WTC11 (cell line): ENCODE data around the gene ATP5MC2. TPM values are rescaled to one million over a fixed set of nuclear protein-coding genes. Genes with fewer than 3 reads are reported as not detected.
A peak's percentile ranks its signal among the peaks of the same experiment; 100 is the strongest.

Source experiments
- ATF2 ChIP-seq: sonication (generic); formaldehyde crosslinking; IDR thresholded peaks from 2 replicates; pipeline ENCODE4 v1.8.1; 2022; ENCODE audit warnings: low read depth, missing genetic modification reagents, borderline replicate concordance
- CBFB ChIP-seq: sonication (generic); formaldehyde crosslinking; IDR thresholded peaks from 2 replicates; pipeline ENCODE4 v1.8.1; 2022; ENCODE audit warnings: mild to moderate bottlenecking, low read depth, missing genetic modification reagents
- CTCF ChIP-seq: fragments of 200-600 bp; IDR thresholded peaks from 2 replicates; pipeline ENCODE4 v1.8.0; 2022; ENCODE audit warnings: antibody characterized with exemption
- E2F1 ChIP-seq: sonication (generic); formaldehyde crosslinking; IDR thresholded peaks from 2 replicates; pipeline ENCODE4 v1.8.0; 2022; ENCODE audit warnings: mild to moderate bottlenecking, missing genetic modification reagents
- E2F4 ChIP-seq: sonication (generic); formaldehyde crosslinking; IDR thresholded peaks from 2 replicates; pipeline ENCODE4 v1.8.1; 2022; ENCODE audit warnings: low read depth, mild to moderate bottlenecking, moderate library complexity, missing genetic modification reagents, borderline replicate concordance
- E2F5 ChIP-seq: sonication (generic); formaldehyde crosslinking; IDR thresholded peaks from 2 replicates; pipeline ENCODE4 v1.8.1; 2022; ENCODE audit warnings: mild to moderate bottlenecking, moderate library complexity, missing genetic modification reagents
- ELF4 ChIP-seq: sonication (generic); formaldehyde crosslinking; IDR thresholded peaks from 2 replicates; pipeline ENCODE4 v1.8.1; 2022; ENCODE audit warnings: low read depth, mild to moderate bottlenecking, moderate library complexity, missing genetic modification reagents
- EMX1 ChIP-seq: fragments of 250-450 bp; sonication (Bioruptor Pico); IDR thresholded peaks from 2 replicates; pipeline ENCODE4 v1.8.0; 2021; ENCODE audit warnings: mild to moderate bottlenecking
- ETV6 ChIP-seq: sonication (generic); formaldehyde crosslinking; IDR thresholded peaks from 2 replicates; pipeline ENCODE4 v1.8.1; 2022; ENCODE audit warnings: mild to moderate bottlenecking, missing genetic modification reagents
- FOXP4 ChIP-seq: sonication (generic); formaldehyde crosslinking; IDR thresholded peaks from 2 replicates; pipeline ENCODE4 v1.8.0; 2022; ENCODE audit warnings: mild to moderate bottlenecking, missing genetic modification reagents
- IRF1 ChIP-seq: sonication (generic); formaldehyde crosslinking; IDR thresholded peaks from 2 replicates; pipeline ENCODE4 v1.8.0; 2023; ENCODE audit warnings: missing genetic modification reagents
- NFE2L1 ChIP-seq: sonication (generic); formaldehyde crosslinking; IDR thresholded peaks from 2 replicates; pipeline ENCODE4 v1.8.1; 2023; ENCODE audit warnings: missing genetic modification reagents
- NFYB ChIP-seq: sonication (generic); formaldehyde crosslinking; conservative IDR thresholded peaks from 2 replicates; pipeline ENCODE4 v1.8.0; 2022; ENCODE audit warnings: low read depth, missing genetic modification reagents
- NR1H2 ChIP-seq: sonication (generic); formaldehyde crosslinking; IDR thresholded peaks from 2 replicates; pipeline ENCODE4 v1.9.0; 2021; ENCODE audit warnings: mild to moderate bottlenecking, moderate library complexity, missing genetic modification reagents
- NR2C2 ChIP-seq: sonication (generic); formaldehyde crosslinking; IDR thresholded peaks from 2 replicates; pipeline ENCODE4 v1.8.0; 2022; ENCODE audit warnings: mild to moderate bottlenecking, missing genetic modification reagents
- NR3C1 ChIP-seq: sonication (generic); formaldehyde crosslinking; conservative IDR thresholded peaks from 2 replicates; pipeline ENCODE4 v1.8.1; 2023; ENCODE audit warnings: low read depth, mild to moderate bottlenecking, missing genetic modification reagents
- PRRX2 ChIP-seq: fragments of 250-450 bp; sonication (Bioruptor Pico); IDR thresholded peaks from 2 replicates; pipeline ENCODE4 v1.8.0; 2021; ENCODE audit warnings: mild to moderate bottlenecking
- RORB ChIP-seq: fragments of 250-450 bp; sonication (Bioruptor Pico); IDR thresholded peaks from 2 replicates; pipeline ENCODE4 v1.9.0; 2021; ENCODE audit warnings: mild to moderate bottlenecking
- TP53 ChIP-seq: sonication (generic); formaldehyde crosslinking; IDR thresholded peaks from 2 replicates; pipeline ENCODE4 v1.8.1; 2023; ENCODE audit warnings: mild to moderate bottlenecking, missing genetic modification reagents
- USF2 ChIP-seq: sonication (generic); formaldehyde crosslinking; IDR thresholded peaks from 2 replicates; pipeline ENCODE4 v1.8.1; 2023; ENCODE audit warnings: mild to moderate bottlenecking, missing genetic modification reagents, moderate library complexity
- ZBTB43 ChIP-seq: sonication (generic); formaldehyde crosslinking; IDR thresholded peaks from 2 replicates; pipeline ENCODE4 v1.8.1; 2023; ENCODE audit warnings: mild to moderate bottlenecking, missing genetic modification reagents
- ZMAT4 ChIP-seq: fragments of 250-450 bp; sonication (Bioruptor Pico); IDR thresholded peaks from 2 replicates; pipeline ENCODE4 v1.9.0; 2021; ENCODE audit warnings: mild to moderate bottlenecking
- ZSCAN18 ChIP-seq: fragments of 250-450 bp; sonication (Bioruptor Pico); IDR thresholded peaks from 2 replicates; pipeline ENCODE4 v2.1.2; 2022; ENCODE audit warnings: mild to moderate bottlenecking, moderate library complexity
- total RNA-seq: library from RNA; stranded (reverse); gene quantifications from 3 replicates; pipeline ENCODE4 v1.2.3, GENCODE V29; 2021

Gene ATP5MC2
- total RNA-seq, 1 experiment from 2014 or later = 411 TPM

- TF ChIP-seq E2F5 (CRISPR knock-in tag) (peak; percentile 42; the same call in 1 of the 2 replicates), TP53 (no peak; the same call in 1 of the 2 replicates), IRF1 (0 out of 2 replicates have a peak, but pooled peaks have one; percentile 57), PRRX2 (CRISPR knock-in tag) (no peak), EMX1 (no peak), ZMAT4 (CRISPR knock-in tag) (no peak), CTCF (peak; percentile 83), NR2C2 (CRISPR knock-in tag) (no peak), ETV6 (CRISPR knock-in tag) (peak; percentile 91), ELF4 (CRISPR knock-in tag) (no peak), NFE2L1 (CRISPR knock-in tag) (peak; percentile 87), NFYB (no peak), ZBTB43 (CRISPR knock-in tag) (peak; percentile 37; the same call in 1 of the 2 replicates), E2F1 (CRISPR knock-in tag) (0 out of 2 replicates have a peak, but pooled peaks have one; percentile 6), NR3C1 (CRISPR knock-in tag) (no peak), FOXP4 (peak; percentile 81; the same call in 1 of the 2 replicates), RORB (CRISPR knock-in tag) (no peak), USF2 (CRISPR knock-in tag) (no peak), NR1H2 (CRISPR knock-in tag) (no peak), ATF2 (CRISPR knock-in tag) (no peak), CBFB (CRISPR knock-in tag) (0 out of 2 replicates have a peak, but pooled peaks have one; percentile 79), E2F4 (CRISPR knock-in tag) (no peak), ZSCAN18 (CRISPR knock-in tag) (no peak)
Observed at GRCh38 chr12:53675701-53676607, at the start of gene ATP5MC2 (continued).
